HG02642 (cell line): ENCODE results near the gene KIF16B.
A peak's percentile ranks its signal among the peaks of the same experiment; 100 is the strongest.
"Not testable (repeated sequence)": the region's sequence is repeated elsewhere in the genome, so short reads cannot be mapped to it uniquely, and the experiment has no call there.

Source experiments
- ATAC-seq: cut with Tn5 transposase; IDR thresholded peaks from one replicate; pipeline ENCODE4 v1.9.1; 2021; ENCODE audit warnings: mild to moderate bottlenecking; ENCODE audit not compliant: unreplicated experiment, poor library complexity

Gene KIF16B

GRCh38 chr20:16440686-16441085 is 132.6 kb downstream of the KIF16B start:
- ATAC-seq = no peak

DNA sequence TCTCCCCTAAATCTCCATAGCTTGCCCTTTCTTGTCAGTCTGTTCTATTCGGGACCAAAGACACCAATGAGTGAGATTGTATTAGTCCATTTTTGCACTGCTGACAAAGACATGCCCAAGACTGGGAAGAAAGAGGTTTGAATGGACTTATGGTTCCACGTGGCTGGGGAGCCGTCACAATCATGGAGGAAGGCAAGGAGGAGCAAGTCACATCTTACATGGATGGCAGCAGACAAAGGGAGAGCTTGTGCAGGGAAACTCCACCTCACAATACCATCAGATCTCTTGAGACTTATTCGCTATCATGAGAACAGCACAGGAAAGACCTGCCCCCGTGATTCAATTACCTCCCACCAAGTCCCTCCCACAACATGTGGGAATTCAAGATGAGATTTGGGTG is 133.7 kb downstream of the KIF16B start:
- not testable (repeated sequence) for ATAC-seq

- no peak for ATAC-seq
Measured at GRCh38 chr20:16438100-16438499, 135.1 kb downstream of the KIF16B start.

DNA sequence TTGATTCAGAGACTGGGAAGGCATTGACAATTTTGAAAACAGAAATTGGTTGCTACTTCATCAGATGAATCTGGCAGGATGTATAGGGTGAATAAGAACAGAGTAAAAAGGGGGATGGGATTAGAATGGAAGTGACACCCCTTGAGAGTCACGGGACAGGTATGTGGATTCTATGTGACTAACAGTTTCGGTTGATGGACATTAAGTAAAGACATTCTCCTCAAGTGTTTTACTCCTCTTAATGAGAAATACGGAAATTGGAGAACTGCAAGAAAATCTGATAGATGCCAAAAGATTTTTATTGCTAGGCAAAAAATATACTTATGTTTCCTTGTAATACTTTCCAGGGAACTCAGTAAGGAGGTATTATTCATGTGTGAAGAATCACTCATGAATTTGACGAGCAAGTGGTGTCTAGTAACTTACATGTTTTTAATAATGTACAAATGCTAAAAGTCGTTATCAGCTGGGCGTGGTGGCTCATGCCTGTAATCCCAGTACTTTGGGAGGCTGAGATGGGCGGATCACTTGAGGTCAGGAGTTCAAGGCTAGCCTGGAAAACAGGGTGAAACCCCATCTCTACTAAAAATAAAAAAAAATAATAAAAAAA is 135.8 kb downstream of the KIF16B start:
- no peak for ATAC-seq

- peak; percentile 71 for ATAC-seq
Measured at GRCh38 chr20:16434062-16434664, 139.1 kb downstream of the KIF16B start.

DNA sequence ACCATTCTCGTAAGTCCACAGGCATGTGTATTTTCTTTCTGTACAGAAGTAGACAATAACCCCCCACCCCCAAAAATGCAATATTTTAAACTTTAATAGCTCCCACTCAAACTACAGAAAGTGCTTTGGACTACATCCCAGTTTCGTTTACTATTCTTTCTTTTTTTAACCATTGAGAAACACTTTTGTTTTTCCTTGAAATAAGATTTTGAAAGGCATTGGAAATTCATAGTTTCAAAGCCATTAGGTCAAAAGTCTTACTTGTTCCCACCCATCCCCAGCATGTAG is 140.0 kb downstream of the KIF16B start:
- no peak for ATAC-seq

- no peak for ATAC-seq
Measured at GRCh38 chr20:16432466-16433292, 140.6 kb downstream of the KIF16B start.

DNA sequence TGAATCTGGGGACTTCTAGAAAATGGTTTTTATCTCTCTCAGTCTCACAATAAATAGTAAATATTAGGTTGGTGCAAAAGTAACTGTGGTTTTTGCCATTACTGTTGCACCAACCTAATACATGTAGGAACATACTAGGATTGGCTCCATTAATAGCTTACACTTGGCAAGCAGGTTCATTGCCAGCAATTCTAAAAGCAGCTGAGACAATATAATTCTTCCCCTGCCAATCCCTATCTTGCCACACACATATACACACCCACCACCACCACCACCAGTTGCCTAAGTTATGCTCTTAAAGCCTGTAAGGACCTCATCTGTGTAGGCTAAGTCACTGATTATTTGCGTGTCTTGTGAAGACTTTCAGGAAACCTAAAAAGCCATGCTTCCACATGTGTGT is 145.1 kb downstream of the KIF16B start:
- no peak for ATAC-seq

GRCh38 chr20:16427571-16427970 is 145.7 kb downstream of the KIF16B start:
- no peak for ATAC-seq

DNA sequence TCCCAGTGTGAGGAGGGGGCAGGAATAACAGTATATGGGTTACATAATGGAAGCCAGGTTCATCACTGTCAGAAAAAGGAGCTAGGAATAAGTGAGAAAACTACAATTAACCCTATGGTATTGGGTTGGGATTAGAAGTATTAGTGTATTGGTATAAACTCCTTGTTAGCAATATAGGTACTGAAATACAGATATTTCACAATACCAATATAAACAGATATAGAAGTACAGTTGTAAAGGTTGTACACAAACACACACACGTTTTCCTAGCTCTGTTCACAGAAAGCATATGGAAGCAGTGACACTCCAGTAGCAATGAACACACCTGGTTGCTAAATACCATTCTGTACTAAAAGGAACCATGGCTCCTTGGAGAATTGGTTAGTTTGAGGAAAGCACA is 148.5 kb downstream of the KIF16B start:
- no peak for ATAC-seq

GRCh38 chr20:16423311-16424212 is 149.7 kb downstream of the KIF16B start:
- no peak for ATAC-seq

DNA sequence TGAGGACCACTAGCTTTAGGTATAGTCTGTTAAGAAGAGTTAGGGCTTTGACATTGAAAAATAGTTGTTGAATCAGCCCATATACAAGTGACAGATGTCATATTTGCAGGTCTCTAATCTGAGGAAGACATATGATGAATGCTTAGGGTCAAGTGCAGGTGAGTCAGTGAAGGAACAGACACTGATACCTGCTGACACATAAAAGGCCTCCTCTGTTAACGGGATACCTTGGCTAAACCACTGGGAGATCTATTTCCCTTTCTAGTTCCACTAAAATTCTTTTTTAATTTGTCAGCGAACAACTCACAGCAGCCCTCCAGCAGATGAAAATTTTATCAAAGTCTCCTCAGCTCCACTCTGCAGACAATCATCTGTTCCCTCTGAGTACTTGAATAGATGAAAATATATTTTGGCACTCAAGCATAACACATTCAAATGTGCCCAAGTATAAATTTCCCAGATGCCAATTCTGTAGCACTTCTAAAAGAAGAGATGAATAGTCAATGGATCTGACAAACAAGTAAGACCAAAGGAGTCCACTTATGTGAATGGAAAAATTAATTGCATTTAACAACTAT is 154.0 kb downstream of the KIF16B start:
- no peak for ATAC-seq

DNA sequence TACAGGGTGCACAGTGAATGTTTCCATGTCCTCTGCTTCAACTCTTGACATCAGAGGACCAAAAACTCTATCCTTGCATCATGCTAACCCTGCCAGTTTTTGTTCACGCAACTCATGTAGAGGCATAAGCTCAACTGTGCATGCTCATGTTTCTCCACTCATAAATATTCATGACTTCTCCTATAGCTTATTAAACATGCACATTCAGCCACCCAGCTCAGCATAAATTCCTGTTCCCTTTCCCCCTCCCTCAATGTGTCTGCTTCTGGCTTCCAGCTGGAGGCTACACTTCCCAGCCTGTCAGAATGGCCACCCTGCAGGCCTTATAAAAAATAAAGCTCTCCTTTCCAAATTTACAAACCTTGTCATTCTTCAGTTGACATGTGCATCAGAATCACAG is 154.6 kb downstream of the KIF16B start:
- no peak for ATAC-seq

- ATAC-seq = no peak
Measured at GRCh38 chr20:16417001-16417400, 156.2 kb downstream of the KIF16B start.

DNA sequence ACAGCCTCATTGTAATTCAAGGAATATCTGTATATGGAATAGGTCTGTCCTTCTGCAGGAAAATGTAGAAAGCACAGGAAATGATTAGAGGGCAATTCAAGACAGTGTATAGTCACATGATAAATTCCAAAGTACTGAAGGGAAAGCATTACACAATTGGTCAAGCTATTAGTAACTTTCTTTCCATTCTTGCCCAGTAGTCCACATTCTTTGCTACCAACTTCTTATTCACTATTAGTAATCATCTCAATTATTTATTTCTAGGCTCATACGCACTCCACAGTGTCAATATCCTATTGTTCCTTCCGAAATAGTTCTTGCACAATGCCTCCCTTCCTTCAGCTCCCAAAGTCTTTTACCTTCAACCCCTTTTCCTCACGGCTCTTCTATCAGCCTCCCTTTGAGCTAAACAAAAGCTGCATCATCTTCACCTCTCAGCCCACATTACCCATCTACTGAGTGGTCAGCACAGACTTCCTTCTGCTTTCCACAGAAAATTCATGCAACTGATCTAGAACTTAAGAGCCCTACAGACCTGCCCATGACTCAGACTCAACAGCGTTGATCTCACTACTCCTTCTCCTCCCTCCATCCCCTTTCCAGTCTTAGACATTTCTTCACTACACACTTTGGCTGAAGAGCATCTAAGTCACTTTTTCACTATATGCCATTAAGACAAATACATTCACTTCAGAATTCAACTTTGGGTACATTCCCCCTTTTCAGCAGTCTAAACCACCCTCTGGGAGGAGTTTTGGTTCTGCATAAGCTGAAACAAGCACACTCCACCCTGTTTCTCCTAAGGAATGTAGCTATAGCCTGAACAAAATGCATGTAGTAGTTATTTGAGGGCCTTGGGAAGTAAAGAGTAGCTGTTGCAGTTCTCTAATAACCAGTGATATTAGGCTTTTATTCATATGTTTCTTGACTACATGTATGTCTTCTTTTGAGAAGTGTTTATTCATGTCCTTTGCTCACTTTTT is 157.9 kb downstream of the KIF16B start:
- no peak for ATAC-seq

DNA sequence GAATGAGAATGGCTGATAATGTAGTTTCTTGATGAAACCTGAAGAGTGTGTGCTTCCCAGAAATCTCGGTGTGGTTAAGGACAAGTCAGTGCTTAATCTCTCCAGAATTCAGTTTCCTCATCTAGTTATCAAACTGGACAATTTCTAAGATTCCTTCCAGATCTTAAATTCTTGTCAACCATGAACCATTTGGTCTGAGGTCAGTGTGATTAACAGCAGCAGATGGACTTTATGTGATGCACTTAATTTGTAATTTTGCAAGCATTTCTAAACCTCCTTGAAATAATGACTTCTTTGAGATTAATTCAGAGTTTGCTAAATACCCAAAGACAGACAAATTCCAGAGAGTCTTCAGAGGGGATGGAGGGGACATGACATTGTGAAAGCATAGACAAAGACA is 160.3 kb downstream of the KIF16B start:
- ATAC-seq = no peak

DNA sequence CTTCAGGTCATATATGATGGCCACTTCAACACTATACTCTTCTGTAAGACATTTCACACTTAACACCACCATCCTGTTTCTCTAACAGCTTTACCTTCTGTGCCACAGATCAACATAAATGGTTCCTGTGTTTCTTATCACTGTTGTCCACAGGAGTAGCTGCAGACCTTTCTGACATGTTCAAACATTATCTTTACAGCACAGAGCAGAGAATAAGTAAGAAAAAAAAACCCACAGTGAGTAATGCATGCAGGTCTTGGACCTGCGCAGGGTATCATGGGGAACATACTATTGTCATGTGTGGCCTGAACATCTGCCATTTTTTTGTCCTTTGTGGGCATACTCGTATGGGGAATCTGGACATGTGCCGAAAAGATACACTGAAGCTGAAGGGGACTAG is 161.9 kb downstream of the KIF16B start:
- ATAC-seq = no peak

GRCh38 chr20:16410626-16411025 is 162.6 kb downstream of the KIF16B start:
- ATAC-seq = no peak

DNA sequence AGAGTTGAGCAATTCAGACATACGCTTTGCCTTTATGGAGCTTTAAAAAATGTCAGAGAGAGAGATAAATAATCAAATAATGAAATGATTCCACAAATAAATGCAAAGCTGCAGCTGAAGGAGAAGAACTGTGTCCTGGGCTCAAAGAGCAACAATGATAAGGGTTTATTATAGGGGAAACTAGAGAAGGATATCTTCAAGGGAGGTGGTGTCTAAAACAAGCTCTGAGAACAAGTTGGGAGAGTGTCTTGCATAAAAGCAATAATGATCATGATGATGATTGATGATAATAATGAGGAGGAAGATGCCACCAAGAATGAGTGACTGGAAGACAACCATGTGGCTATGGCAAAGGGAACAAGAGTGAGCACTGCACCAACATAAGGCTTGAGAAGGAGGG is 164.3 kb downstream of the KIF16B start:
- ATAC-seq = no peak
